MM.1S (cell line): ENCODE data around the gene SYTL2.
"Not testable (repeated sequence)": the region's sequence is repeated elsewhere in the genome, so short reads cannot be mapped to it uniquely, and the experiment has no call there.

Experiments
- CTCF ChIP-seq: fragments of 300-600 bp; sonication (generic); IDR thresholded peaks from 2 replicates; pipeline ENCODE4 v1.5.1; 2016; ENCODE audit warnings: antibody characterized with exemption, low read length, mixed read lengths
- EZH2 ChIP-seq: fragments of 300-600 bp; sonication (generic); optimal IDR thresholded peaks from 2 replicates; pipeline ENCODE3; 2017; ENCODE audit warnings: low read depth, mild to moderate bottlenecking, antibody characterized with exemption, low read length, mixed read lengths

- TF ChIP-seq CTCF, EZH2: not testable (repeated sequence)
These were observed 30.0 kb downstream of the SYTL2 start for GRCh38 chr11:85780780-85781517.
